ENCODE data around the gene ZNF892.
A peak's percentile ranks its signal among the peaks of the same experiment; 100 is the strongest.

ZNF892 gene

GRCh38 chr2:95231723-95232122 is 24.4 kb downstream of the ZNF892 start:
- Histone ChIP-seq H3K27me3 (ENCODE audit: insufficient read depth, poor library complexity, severe bottlenecking) (no peaks in the 10 kb centered on the region), H3K4me3 (replicated peaks; ENCODE audit: insufficient read depth, low read length) (no peak overlapping the region), H3K27ac (replicated peaks) (no peak overlapping the region)
- TF ChIP-seq GABPA (IDR thresholded peaks at IDR 0.05; ENCODE audit: low read depth) (no peak), POLR2AphosphoS5 (IDR thresholded peaks at IDR 0.05; ENCODE audit: low read depth) (no peak), SPI1 (IDR thresholded peaks at IDR 0.05; ENCODE audit: borderline replicate concordance, low read depth) (no peak; the same call in 1 of the 2 replicates), CTCF (IDR thresholded peaks at IDR 0.05; ENCODE audit: insufficient read depth, low read length) (peak; percentile 45), REST (IDR thresholded peaks at IDR 0.05; ENCODE audit: insufficient replicate concordance, low read depth) (no peak)
- DNase-seq (ENCODE audit: low read depth in 1 of 2, low spot score in 1 of 2) = peak in 1 of 2 experiments; percentile 57

GRCh38 chr2:95232232-95232631 is 24.9 kb downstream of the ZNF892 start:
- H3K4me3 ChIP-seq (replicated peaks; ENCODE audit: insufficient read depth, low read length) = no peak overlapping the region
- H3K27me3 ChIP-seq (ENCODE audit: insufficient read depth, poor library complexity, severe bottlenecking) = no peaks in the 10 kb centered on the region
- H3K27ac ChIP-seq (replicated peaks) = no peak overlapping the region
- TF ChIP-seq SPI1 (IDR thresholded peaks at IDR 0.05; ENCODE audit: borderline replicate concordance, low read depth) = no peak
- DNase-seq (ENCODE audit: low read depth in 1 of 2, low spot score in 1 of 2) = no peak

GRCh38 chr2:95234286-95234785 is 27.0 kb downstream of the ZNF892 start:
- Histone ChIP-seq H3K4me3 (replicated peaks; ENCODE audit: insufficient read depth, low read length) (no peak overlapping the region), H3K27ac (replicated peaks) (no peak overlapping the region), H3K27me3 (ENCODE audit: insufficient read depth, poor library complexity, severe bottlenecking) (no peaks in the 10 kb centered on the region)
- no peak for TF ChIP-seq POLR2AphosphoS5 (IDR thresholded peaks at IDR 0.05; ENCODE audit: low read depth)
- TF ChIP-seq SPI1 (IDR thresholded peaks at IDR 0.05; ENCODE audit: borderline replicate concordance, low read depth) = no peak
- no peak for TF ChIP-seq REST (IDR thresholded peaks at IDR 0.05; ENCODE audit: insufficient replicate concordance, low read depth)
- no peak for TF ChIP-seq GABPA (IDR thresholded peaks at IDR 0.05; ENCODE audit: low read depth)
- TF ChIP-seq CTCF (IDR thresholded peaks at IDR 0.05; ENCODE audit: insufficient read depth, low read length) = no peak
- no peak for DNase-seq (ENCODE audit: low read depth in 1 of 2, low spot score in 1 of 2)

GRCh38 chr2:95234816-95235215 is 27.5 kb downstream of the ZNF892 start:
- TF ChIP-seq SPI1 (IDR thresholded peaks at IDR 0.05; ENCODE audit: borderline replicate concordance, low read depth) (no peak), REST (IDR thresholded peaks at IDR 0.05; ENCODE audit: insufficient replicate concordance, low read depth) (no peak), CTCF (IDR thresholded peaks at IDR 0.05; ENCODE audit: insufficient read depth, low read length) (no peak), POLR2AphosphoS5 (IDR thresholded peaks at IDR 0.05; ENCODE audit: low read depth) (no peak), GABPA (IDR thresholded peaks at IDR 0.05; ENCODE audit: low read depth) (no peak)
- DNase-seq (ENCODE audit: low read depth in 1 of 2, low spot score in 1 of 2) = no peak

More at GRCh38 chr2:95234816-95235215, 27.5 kb downstream of the ZNF892 start:
- H3K4me3 ChIP-seq (replicated peaks; ENCODE audit: insufficient read depth, low read length) = no peak overlapping the region
- no peaks in the 10 kb centered on the region for H3K27me3 ChIP-seq (ENCODE audit: insufficient read depth, poor library complexity, severe bottlenecking)
- no peak overlapping the region for H3K27ac ChIP-seq (replicated peaks)
